Stimulated activated CD4-positive, alpha-beta T cell treated with anti-CD3 and anti-CD28 coated beads, TNF-alpha, amount 100 ng/mL, for 1 hour (primary cell): ENCODE results near the gene SAP30BP.
A peak's percentile ranks its signal among the peaks of the same experiment; 100 is the strongest.

ENCODE experiments used
- DNase-seq, 3 donors: peaks; one replicate each; pipeline ENCODE4 v3.0.0-alpha.2; 2020; ENCODE audit warnings: low read depth in 3 of 3, low spot score in 1 of 3

Gene SAP30BP

GRCh38 chr17:75684924-75685323 lies 17.8 kb downstream of the SAP30BP start:
- DNase-seq = no peak

- no peak for DNase-seq
Observed at GRCh38 chr17:75685499-75685898, 18.4 kb downstream of the SAP30BP start.

DNA sequence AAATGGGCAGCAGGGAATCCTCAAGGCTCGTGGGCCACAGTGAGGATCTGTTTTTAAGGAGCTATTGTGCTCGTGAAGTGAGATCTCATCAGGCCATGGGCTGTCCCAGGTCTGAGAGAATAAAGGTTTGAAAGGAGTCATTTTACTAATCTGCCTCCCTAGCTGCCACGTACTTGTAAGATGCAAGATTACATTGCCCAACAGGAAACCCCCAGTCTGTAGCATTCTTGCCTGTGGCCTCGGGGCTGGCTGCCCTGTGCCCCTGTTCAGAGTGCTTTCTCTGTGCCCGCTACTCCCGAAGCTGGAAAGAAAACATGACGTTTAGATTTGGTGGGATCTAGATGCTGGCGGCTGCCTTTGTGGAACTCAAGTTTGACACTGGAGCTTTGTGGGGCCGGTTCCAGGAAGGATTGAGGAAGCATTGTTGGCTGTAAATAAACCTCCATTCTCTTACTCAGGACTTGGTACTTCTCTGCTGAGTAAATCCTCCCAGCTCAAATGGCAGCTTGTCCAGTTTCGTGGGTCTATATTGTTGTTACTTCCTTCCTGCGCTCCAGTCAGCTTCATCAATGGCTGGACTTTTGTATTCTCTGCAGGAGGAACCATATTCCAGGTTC lies 21.2 kb downstream of the SAP30BP start:
- no peak for DNase-seq

GRCh38 chr17:75689441-75689873 lies 22.3 kb downstream of the SAP30BP start:
- peak in 1 of 3 donors; percentile 18 for DNase-seq

- no peak for DNase-seq
Observed at GRCh38 chr17:75691371-75691791, 24.2 kb downstream of the SAP30BP start.

DNA sequence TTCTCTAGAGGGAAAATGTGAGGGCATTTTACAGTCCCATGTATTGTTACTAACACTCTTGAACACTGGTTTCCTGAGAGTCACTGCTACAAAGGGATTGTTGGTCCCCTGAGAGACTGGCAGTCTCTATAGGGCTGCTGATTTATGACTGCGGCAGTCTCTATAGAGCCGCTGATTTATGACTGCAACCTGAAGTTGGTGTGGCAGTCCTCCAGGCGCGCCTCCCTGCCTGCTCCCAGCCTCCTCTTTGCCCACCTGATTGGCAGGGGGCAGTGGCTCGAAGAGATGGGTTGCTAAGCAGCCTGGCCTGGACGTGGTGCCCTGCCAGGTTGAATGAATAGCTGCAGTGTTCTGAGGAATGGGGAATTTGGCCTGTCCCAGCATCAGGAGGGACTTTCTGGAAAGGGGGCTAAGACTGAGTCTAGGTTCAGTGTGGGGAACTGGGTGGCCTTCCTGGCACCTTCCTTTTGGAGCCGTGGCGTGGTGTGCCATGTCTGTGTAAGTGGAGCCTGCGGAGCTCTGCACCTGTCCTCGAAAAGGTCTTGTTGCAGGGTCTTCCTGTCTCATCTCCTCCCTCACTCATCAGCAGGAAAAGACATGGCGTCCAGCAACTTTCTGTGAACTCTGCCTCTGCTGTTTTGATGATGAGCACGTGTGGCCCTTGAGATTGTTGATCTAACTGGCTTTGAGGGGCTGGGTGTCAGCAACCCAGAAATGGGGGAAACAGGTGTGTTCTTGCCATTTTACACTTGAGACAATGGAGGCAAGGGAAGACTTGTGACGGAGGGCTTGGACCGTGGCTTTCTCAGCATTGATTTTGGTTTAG lies 24.9 kb downstream of the SAP30BP start:
- DNase-seq = no peak

DNA sequence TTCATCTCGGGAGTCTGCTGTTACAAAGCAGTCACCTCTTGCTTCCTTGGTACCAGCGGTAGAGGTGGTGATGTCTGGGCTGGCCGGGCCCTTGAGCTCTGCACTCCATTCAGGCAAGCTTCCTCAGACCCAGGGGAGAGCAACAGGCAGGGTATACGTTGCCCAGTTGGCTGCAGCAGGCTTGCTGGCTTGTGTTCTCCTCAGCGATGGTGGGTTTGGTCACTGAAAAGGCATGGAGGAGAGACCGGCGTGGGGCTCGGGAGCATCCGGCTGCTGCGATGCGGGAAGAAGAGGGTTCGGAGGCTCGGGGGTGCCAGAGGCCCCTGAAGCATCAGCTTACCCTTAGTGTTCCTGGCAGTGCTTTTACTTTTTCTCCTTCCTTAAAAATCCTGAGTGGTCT lies 25.8 kb downstream of the SAP30BP start:
- no peak for DNase-seq

GRCh38 chr17:75693500-75694481 lies 26.7 kb downstream of the SAP30BP start:
- DNase-seq = no peak

GRCh38 chr17:75694536-75694935 lies 27.4 kb downstream of the SAP30BP start:
- DNase-seq = no peak

- DNase-seq = no peak
Observed at GRCh38 chr17:75695141-75695829, 28.1 kb downstream of the SAP30BP start.

DNA sequence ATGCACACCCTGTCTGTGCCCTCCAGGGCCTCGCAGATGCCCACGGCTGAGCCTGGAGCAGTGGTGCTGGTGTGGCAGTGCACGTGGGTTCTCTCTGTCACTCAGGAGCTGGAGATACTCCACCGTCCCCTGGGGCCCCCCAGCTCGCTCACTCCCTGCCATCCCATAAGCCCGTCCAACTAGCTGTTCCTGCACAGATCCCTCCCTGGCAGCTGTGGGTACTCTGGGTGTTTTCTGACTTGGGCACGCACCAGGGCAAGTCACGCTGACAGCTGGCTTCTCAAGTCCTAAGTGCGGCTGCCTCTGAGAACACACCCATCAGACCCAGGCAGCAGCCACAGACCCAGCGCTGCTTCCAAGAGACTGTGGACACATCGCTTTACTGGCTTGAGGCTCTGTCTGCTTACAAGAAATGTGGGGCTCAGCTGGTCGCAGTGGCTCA lies 28.7 kb downstream of the SAP30BP start:
- DNase-seq = no peak

DNA sequence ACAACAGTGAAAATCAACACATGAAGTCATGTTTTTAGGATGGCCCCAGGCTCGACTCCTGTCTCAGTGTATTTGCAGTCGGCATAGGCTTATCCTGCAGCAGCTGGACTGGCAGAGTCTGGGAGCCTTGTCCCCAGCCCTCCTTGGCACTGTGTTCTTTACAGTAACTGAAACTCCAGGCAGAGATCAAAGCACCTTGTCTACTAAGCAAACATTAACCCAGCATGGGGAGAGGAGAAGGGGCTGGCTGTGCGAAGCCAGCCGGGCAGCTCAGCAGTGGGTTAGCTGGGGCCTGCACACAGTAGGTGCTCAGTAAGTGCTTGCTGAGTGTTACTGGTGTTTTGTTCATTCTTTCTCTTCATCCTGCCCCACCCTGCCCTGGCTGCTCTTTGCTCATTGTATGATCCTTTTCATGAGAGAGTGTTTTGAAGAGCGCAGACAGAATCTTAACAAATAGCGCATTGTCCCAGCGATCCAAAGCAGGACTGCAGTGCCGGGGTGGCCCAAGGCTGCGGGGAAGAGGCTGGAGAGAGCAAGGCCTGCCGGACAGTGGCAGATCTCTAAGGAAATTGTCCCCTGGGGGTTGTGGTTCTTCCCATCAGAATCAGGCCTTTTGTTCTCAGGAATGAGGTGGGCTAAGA lies 30.6 kb downstream of the SAP30BP start:
- no peak for DNase-seq

DNA sequence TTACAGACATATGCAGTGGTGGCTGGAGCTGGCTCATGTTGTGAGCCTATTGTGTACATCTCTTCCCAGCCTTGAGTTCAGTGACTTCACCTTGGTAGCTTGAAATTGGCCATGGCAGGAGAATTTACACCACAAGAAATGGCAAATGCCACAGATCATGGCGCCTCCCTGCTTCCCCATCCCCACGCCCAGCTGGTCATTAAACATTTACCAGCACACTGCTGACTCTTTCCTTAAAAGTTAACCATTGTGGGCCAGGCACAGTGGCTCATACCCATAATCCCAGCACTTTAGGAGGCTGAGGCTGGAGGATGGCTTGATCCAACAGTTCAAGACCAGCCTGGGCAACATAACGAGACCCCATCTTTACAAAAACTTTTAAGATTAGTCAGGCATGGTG lies 31.5 kb downstream of the SAP30BP start:
- no peak for DNase-seq

- DNase-seq = no peak
Observed at GRCh38 chr17:75701288-75701687, 34.1 kb downstream of the SAP30BP start.

- no peak for DNase-seq
Observed at GRCh38 chr17:75703191-75703590, 36.1 kb downstream of the SAP30BP start.

GRCh38 chr17:75703591-75703990 lies 36.5 kb downstream of the SAP30BP start:
- no peak for DNase-seq

DNA sequence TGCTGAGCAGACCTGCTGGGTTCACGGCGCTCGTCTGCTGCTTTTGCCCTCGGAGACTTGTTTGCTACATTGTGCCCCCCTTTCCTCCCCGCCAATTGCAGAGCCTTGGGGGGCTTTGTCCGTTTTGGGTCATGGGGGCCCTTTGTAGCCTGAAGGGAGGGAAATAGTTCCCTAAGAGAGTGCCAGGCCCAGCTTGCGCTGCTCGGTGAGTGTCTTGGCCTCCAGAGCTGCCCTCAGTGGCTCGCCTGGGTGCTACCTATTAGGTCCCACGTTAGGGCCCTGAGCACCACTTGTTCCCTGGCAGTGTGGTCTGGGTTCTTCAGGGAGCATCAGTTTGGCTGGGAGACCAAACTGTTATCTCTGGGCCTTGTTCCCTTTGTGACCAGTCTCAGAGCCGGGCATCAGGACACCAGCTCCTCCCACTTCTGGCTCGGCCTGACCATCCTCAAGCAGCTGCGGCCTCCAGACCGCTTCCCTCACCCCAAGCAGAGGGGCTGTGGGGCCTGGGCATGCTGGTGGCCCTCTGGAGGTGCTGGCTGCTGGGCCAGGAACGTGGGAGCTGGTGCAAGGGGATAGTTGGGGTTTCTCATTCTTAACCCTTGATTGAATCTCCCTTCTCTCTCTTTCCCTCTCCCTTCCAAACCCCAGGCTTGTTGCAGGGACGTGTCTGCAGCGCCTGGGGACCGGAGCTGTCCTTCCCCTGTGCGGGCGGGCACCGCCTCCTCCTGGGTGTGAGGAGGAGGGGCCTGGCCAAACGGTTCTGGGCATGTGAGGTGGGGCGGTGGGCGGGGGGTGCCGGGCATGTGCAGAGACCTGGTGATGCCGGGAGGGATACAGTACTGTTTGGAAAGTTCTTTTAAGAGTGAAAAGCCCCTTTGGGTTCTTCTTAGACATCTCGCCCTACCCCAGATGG lies 38.1 kb downstream of the SAP30BP start:
- no peak for DNase-seq

DNA sequence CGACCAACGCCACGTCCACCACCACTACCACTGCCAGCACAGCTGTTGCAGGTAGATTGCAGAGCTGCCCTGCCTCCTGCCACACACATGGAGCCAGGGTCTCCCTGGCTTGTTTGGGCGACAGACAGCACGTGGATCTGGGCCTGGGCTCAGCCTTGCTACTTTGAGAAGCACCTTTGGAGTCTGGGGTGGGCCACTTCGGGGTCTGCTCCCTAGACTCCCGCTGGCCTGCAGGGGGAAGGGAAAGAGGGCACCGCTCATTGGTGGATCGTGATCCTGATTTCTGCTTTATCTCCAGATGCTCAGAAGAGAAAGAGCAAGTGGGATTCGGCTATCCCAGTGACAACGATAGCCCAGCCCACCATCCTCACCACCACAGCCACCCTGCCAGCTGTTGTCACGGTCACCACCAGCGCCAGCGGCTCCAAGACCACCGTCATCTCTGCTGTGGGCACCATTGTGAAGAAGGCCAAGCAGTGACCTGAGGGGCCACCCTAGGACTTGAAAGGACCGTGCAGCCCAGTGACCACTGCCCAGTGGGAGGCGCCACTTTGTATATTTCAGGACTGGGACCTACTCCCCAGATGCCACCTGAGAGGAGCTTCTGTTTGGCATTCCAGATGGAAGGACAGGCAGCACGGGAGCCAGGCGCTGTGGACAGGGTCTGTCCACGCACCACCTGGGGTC lies 39.0 kb downstream of the SAP30BP start:
- DNase-seq = no peak
